Measurements from ENCODE around the gene ITM2C. TPM values are rescaled to one million over a fixed set of nuclear protein-coding genes. Genes with fewer than 3 reads are reported as not detected.

Gene ITM2C
- total and polyA plus RNA-seq, 2 of the 8 experiments (the other 6 are each of a cell fraction or from before 2014, with no cell fraction given): 362 to 742 TPM

DNA sequence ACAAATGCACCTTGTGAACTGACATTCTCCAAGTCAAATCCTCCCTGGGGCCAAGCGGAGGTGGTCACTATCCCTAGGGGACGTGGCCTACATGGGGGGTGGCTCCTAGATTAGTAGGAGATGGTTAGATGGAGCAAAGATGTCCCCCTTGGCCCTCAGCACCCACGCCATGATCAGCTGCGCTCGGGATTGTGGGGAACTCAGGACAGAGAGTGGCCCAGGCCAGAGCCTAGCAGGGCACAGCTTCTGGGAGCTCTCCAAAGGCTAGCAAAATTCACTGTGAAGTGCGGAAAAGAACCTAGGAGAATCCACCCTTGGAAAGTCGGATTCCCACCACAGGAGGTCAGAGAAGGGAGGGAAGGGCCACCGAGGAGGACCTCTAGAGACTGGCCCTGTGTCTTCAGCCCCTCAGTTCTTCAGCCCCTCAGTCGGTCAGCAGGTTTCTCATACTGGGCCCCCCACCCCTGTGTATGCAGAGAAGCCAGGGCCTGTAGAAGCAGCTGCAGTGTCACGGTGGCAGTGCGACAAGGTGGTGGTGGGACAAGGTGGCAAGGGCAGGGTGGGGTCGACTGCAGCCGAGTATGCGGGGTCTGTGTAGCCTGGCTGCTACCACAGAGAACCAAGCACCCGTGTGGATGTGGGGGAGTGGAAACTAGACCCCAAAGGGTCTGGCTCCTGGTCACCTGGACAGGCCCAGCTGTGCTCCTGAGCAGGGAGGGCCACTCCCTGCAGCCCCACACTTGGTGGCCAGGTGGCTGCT is 41.9 kb downstream of the ITM2C start:
- Histone ChIP-seq H2AK5ac (ENCODE audit: low read depth, low read length) (no peak overlapping the region), H3K36me3 (ENCODE audit: control insufficient read depth in 2 of 4, insufficient read depth in 4 of 4, low read length in 3 of 4) (no peaks in the 10 kb centered on the region), H3K79me2 (ENCODE audit: control insufficient read depth in 1 of 2, insufficient read depth in 2 of 2, low read length in 2 of 2) (no peaks in the 10 kb centered on the region), H3K4ac (replicated peaks; ENCODE audit: insufficient read length, low read depth, low read length) (no peak overlapping the region), H3K27me3 (replicated peaks in 1 of 4; ENCODE audit: control insufficient read depth in 3 of 4, extremely low read depth in 1 of 4, insufficient read depth in 3 of 4, low read length in 3 of 4) (peaks cover 0 to 11% (median 0%) of the 10 kb centered on the region in 4 experiments; a peak in 3 of 7 replicates), H3K79me1 (ENCODE audit: low read depth, low read length) (no peaks in the 10 kb centered on the region), H3K56ac (replicated peaks; ENCODE audit: insufficient read length, low read depth, low read length) (no peak overlapping the region), H3K23ac (ENCODE audit: insufficient read length) (no peak overlapping the region), H2BK5ac (ENCODE audit: low read depth, low read length) (peak overlapping the region; percentile 50; the same call in 1 of the 2 replicates), H3K4me2 (ENCODE audit: insufficient read depth in 1 of 2, low read depth in 2 of 2, low read length in 2 of 2) (no peak overlapping the region), H3K23me2 (ENCODE audit: low read depth, low read length) (no peaks in the 10 kb centered on the region), H3K4me1 (replicated peaks in 1 of 4; ENCODE audit: control insufficient read depth in 3 of 4, insufficient read depth in 4 of 4, low read length in 3 of 4) (peaks cover 7 to 28% (median 20%) of the 10 kb centered on the region in 4 experiments), H2BK20ac (ENCODE audit: low read length) (0 out of 2 replicates have a peak overlapping the region, but pooled peaks have one; percentile 56), H3K18ac (ENCODE audit: extremely low read depth, low read length) (no peak overlapping the region), H2BK120ac (replicated peaks; ENCODE audit: low read depth, low read length) (no peak overlapping the region), H4K91ac (replicated peaks; ENCODE audit: insufficient read length, low read length) (peak overlapping the region; percentile 46), H4K20me1 (replicated peaks in 1 of 2; ENCODE audit: control insufficient read depth in 1 of 2, insufficient read depth in 2 of 2, low read length in 2 of 2) (no peaks in the 10 kb centered on the region), H4K5ac (ENCODE audit: insufficient read length, low read depth, low read length) (no peak overlapping the region), H3K9me3 (ENCODE audit: insufficient read depth in 2 of 2, low read depth in 1 of 2, low read length in 1 of 2) (no peaks in the 10 kb centered on the region), H3K9ac (replicated peaks in 1 of 4; ENCODE audit: extremely low read depth in 1 of 4, low read depth in 3 of 4, low read length in 3 of 4) (no peak overlapping the region), H2BK15ac (ENCODE audit: low read length) (peak overlapping the region; percentile 85; the same call in 1 of the 2 replicates), H3K4me3 (ENCODE audit: extremely low read depth in 1 of 4, insufficient read depth in 2 of 4, low read depth in 3 of 4, low read length in 4 of 4) (no peak overlapping the region), H2BK12ac (ENCODE audit: low read depth, low read length) (peak overlapping the region; percentile 44; the same call in 1 of the 2 replicates), H4K8ac (ENCODE audit: extremely low read depth, insufficient read depth, low read length) (no peak overlapping the region), H2AFZ (ENCODE audit: low read length) (no peak overlapping the region), H3K14ac (ENCODE audit: insufficient read length) (no peak overlapping the region), H3K27ac (ENCODE audit: low read depth, low read length) (no peak overlapping the region)
- WGBS, 2 experiments (ENCODE audit: extremely low coverage in 1 of 2, insufficient coverage in 1 of 2, insufficient read length in 1 of 2, insufficient replicate concordance in 2 of 2, low coverage in 1 of 2, low lambda C conversion rate in 2 of 2, missing lambda C conversion rate in 1 of 2): 88% methylated on average over 15 of the region's 15 CpGs; no CpG with 5 or more reads in 1 of the 2 experiments
- CTCF ChIA-PET (ENCODE audit: partially characterized antibody): interaction anchor here (0.9 to 21.7 kb wide), 10 partner anchors 9 to 197 kb away, joined by 3 to 332 read pairs (median 4); partner anchors contain the start of gene GPR55
- no peak for FAIRE-seq
- TF ChIP-seq BCL11A (IDR thresholded peaks at IDR 0.05; ENCODE audit: low read depth in 2 of 2, low read length in 2 of 2): no peak
- no peak for TF ChIP-seq RXRA (IDR thresholded peaks at IDR 0.05; ENCODE audit: insufficient read depth, low read depth, low read length)
- no peak for TF ChIP-seq TAF1 (IDR thresholded peaks at IDR 0.05; ENCODE audit: low read depth, low read length)
- TF ChIP-seq SIRT6 (IDR thresholded peaks at IDR 0.05; ENCODE audit: low read length): no peak
- TF ChIP-seq CTBP2 (IDR thresholded peaks at IDR 0.05; ENCODE audit: borderline replicate concordance, insufficient read depth, insufficient read length, low read length): no peak
- no peak for TF ChIP-seq EP300 (IDR thresholded peaks at IDR 0.05; ENCODE audit: borderline replicate concordance in 1 of 2, low read depth in 2 of 2, low read length in 2 of 2)
- TF ChIP-seq HDAC6 (IDR thresholded peaks at IDR 0.05; ENCODE audit: low read depth, low read length): no peak
- no peak for TF ChIP-seq RBBP5 (IDR thresholded peaks at IDR 0.05; ENCODE audit: borderline replicate concordance, low read depth, low read length)
- no peak for TF ChIP-seq CTCF (IDR thresholded peaks at IDR 0.05; ENCODE audit: control extremely low read depth in 1 of 3, insufficient read depth in 1 of 3, low read depth in 1 of 3, low read length in 3 of 3)
- POLR2A ChIA-PET (ENCODE audit: partially characterized antibody): interaction anchor here (1.2 kb wide), 1 partner anchor 10 kb away, joined by 3 read pairs; no protein-coding TSS in a partner anchor
- no peak for DNase-seq (ENCODE audit: low read depth in 1 of 2, low spot score in 2 of 2)
